Left lobe of liver (tissue), 2 donors: ENCODE measurements around the gene TLN1. TPM values are rescaled to one million over a fixed set of nuclear protein-coding genes. Genes with fewer than 3 reads are reported as not detected.

ENCODE experiments used
- ATAC-seq: fragments of 200-7000 bp; cut with Tn5 transposase; one replicate; pipeline ENCODE4 v1.9.1; 2020; ENCODE audit warnings: mild to moderate bottlenecking, moderate library complexity
- DNase-seq: peaks from one replicate; pipeline ENCODE4 v3.0.0-alpha.2; 2020; ENCODE audit warnings: low spot score
- total RNA-seq: library from RNA; stranded (reverse); gene quantifications from one replicate; pipeline ENCODE4 v1.2.1, GENCODE V29; 2021
- donor health status: DM: no; HTN: no; CAD: no; lungs with moderate emphysema.
- donor health status: DM: no; HTN: yes; CAD: no.

TLN1 gene
- total RNA-seq, 1 donor from 2014 or later: 107 TPM

DNA sequence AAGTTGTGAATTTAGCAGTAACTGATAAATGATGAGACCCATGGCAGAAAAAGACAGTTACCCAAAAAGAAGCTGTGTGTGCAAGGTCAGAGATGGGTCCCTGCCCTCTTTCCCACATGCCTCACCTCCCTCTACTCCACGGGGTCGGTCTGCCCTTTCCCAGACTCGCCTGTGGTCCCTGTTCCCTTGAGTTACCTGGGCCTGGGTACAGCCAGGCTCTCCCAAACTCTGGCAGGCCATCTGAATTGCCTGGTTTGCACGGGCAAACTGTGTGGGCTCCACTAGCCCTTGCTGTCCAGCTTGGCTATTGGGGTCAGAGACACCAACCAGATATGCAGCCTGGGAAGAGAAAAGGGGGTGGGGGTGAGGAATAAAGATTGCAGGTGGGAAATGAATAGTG, 23.8 kb downstream of the TLN1 start:
- no peak for ATAC-seq
- DNase-seq: no peak

DNA sequence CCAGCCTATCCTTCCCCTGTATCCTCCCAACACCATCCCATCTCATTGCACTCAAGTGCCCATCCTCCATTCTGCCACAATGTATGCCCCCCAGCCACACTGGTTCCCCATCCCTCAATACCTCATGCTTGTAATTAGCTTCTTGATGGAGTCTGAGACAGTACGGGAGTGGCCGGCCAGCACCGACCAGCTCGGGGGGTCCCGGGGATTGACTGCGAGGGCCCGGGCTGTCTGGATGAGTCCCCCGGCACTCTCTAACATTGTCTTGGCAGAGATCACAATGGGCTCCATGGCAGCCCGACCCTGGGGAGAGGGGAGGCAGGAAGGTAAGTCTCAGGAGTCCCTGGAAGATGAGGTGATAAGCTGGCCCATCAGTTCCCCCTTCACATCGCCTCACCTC, 25.0 kb downstream of the TLN1 start:
- ATAC-seq: no peak
- no peak for DNase-seq

DNA sequence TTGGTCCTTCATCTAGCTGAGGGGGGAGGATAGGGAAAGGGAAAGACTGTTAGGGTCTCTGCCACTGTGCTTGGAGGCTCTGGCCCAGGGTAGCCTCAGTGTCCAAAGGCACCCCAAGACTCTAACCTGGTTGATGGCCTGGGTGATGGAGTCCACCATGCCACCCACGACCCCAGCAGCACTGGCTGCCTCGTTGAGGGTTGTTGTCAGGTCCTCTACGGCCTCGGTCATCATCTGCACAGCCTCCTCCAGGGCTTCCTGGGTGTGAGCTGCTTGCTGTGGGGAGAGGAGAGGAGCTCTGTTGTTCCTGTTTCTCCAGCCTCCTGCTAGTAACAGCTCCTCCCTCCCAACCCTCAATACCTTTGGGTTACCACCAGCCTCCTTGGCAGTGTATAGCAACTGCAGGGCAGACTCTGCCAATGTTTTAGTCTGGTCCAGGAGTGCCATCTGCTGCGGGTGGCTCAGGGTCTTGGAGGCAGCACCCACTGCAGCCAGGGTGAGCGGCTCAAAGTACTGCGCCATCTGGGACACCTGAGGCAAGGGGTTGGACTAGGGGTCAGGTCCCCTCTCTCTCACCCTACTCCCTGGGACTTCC, 26.1 kb downstream of the TLN1 start:
- ATAC-seq (no peak), DNase-seq (no peak)

DNA sequence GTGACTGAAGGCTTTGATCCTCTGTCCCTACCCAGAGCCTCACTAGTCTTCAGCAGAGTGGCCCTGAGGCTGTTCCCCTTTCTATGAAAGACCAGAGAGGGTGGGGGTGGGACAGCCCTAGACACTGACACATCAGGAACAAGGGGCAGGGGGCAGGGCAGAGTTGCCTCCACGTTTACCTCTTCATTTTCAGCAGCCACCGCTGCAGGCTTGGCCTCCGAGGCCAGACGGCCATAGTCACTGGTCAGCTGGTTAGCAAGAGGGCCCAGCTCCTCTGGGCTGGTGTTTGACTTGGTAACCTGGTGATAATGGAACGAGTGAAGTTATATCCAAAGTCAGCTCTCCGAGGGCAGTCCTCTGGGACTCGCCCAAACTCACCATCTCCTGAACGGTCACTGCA, 26.6 kb downstream of the TLN1 start:
- ATAC-seq: no peak
- no peak for DNase-seq

DNA sequence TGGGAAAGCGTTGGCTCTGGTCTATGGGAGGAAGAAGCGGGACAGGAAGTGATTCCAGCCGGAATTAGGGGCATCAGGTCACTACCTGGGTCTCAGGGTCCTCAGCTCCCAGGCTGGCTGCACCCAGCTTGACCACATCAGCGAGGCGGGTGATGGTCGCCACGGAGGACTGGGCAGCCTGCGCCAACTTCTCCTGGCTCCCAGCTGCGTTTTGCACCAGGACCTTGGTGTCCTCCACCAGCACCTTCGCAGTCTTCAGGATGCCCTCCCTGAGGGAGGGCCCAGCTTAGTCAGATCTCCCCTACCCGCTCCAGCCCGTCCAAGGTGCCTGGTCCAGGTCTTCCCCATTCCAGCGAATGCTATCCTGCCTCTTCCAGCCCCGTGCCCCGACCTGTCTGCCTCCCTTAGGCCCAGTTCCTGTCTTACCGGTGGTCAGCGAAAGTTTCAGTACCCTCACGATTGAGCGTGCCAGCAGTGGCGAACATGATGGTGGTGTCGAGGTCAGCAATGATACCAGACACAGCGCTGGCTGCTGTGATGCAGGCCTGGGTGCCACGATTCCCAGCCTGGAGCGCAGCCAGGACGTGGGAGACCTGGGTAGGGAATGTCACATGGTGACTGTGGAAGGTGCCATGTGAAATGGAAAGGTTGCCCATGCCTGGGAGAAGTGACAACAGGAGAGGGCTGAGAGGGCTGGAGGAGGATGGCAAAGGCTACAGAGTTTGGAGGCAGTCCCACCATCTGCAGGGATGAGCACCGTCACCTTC, 27.9 kb downstream of the TLN1 start:
- ATAC-seq (no peak), DNase-seq (no peak)

DNA sequence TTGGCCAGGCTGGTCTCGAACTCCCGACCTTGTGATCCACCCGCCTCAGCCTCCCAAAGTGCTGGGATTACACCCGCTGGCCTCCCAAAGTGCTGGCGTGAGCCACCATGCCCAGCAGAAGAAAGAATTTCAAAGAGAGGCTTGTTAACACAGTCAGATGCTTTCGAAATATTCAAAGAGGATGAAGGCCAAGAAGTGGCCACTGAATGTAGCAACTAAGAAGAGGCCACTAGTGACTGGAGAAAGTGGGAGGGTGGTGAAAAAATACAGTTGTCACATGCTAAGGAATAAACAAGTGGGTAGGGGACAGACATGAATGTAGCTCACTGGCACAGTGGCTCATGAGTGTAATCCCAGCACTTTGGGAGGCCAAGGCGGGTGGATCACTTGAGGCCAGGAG, 29.3 kb downstream of the TLN1 start:
- DNase-seq: no peak
- no peak for ATAC-seq

DNA sequence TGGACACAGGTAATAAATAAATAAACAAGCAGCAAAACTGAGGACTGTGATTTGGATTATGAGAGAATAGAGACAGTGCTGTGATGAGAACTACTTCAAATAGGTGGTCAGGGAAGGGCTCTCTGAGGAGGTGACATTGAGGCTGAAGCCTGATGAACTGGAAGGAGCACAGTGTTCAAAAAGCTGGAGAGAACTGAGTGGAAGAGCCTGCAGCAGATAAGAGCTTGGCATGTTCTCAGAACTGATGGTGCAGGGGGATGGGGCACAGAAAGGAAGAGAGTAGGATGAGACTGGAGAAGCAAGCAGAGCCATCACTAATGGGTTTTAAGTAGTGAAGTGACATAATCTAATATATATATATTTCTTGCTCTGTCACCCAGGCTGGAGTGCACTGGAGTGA, 31.1 kb downstream of the TLN1 start:
- ATAC-seq (no peak), DNase-seq (no peak)

DNA sequence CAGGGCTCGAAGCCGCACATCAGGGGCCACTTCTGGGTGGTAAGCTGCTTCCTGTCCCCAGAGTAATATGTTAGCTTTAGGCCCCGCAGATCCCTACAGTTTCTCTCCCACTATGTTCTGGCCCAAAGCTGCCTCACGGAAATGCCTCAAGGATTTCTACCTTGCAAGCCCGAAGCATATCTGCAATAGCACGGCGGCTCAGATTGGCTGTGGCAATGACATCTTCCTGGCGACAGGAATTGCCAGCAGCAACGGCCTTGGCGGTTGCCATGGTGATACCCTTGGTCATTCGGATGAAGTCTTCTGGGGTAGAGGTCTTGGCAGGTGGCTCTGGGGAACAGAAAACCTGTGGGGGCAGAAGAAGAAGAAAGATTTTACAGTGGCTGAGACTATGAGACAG, 32.0 kb downstream of the TLN1 start:
- ATAC-seq (no peak), DNase-seq (no peak)

DNA sequence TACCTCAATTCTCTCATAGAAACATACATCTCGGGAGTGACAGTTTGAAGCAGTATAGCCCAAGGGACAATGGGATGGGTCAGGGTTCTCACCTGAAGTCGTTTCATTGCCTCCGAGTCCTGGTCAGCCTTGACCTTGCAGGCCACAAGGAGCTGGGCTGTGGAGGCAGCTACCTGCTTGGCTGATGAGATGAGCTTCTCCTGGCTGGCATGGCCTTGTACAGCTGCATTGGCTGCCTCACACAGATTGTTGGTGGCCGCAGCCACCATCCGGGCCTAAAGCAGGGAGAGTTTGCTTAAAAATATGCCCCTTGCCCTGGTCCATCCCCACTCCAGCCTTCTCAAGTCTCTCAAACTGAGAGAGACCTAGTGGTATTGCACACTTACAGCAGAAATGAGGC, 33.8 kb downstream of the TLN1 start:
- DNase-seq: no peak

DNA sequence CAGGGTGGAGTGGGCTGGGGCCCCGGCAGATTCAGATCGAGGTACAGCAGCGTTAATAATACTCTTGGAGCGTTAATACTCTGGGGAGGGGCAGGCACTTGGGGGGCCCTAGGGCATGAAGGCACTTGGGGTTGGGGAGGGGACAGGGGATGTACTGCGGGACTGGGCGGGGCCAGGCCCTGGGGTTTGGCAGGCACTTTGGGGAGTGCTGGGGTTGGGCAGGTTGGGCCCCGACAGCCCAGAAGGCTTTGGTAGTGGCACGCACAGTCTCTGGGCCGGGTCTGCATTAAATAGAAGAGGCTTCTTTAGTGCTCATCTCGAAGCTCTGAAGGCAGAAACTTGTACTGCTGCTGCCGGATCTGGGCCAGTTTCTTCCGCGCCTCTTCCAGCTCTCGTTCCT, 34.5 kb downstream of the TLN1 start:
- no peak for DNase-seq
- ATAC-seq: peak; percentile 5

More for the DNA sequence above, 33.8 kb downstream of the TLN1 start:
- ATAC-seq: no peak

DNA sequence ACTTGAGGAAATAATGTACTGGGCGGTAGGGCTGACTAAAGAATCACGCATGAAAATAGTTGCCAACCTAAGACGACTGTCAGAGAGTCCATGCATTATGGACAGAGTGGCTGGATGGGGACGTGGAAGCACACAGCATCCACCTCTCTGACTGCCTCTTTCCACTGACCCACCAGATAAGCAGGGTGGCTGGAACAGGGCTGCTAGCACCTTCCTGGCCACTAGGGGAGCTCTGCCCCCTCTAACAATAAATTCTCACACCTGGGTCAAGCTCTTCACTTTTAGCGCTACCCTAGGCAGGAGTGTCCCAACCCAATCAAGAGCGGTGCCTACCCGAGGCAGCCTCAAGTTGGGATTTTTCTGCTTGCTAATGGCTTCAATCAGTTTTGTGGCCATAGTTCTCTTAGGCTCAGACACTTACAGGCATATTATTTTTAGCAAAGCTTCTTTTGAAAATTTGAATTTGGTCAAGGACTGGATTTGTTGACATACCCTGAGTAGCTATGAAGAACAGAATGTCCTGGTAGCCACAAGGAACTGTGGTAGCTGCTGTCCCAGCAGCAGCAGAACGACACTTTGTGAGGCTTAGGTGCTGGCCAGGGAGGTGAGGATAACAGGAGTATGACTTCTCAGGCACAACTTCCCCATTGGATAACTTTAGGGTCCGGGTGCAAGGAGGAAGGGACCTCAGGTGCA, 35.3 kb downstream of the TLN1 start:
- ATAC-seq: peak; percentile 93
- DNase-seq: no peak

DNA sequence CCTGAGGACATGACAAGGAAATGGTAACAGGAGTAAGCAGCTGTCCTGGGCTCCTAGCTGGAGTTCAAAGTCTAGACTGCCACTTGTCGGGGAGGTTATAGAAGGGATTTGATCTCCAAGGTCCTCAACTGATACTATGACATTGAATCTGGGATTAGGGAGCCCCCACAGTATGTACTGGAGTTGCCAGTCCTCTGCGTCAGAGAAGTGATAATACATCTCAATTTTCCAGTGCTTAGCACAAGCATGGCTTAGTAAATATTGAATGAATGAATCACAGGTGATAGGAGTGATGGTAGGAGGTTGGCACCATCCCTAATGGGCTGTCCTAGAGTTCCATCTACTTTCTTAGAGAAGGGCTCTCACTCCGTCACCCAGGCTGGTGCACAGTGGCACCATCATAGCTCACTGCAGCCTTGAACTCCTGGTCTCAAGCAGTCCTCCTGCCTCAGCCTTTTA, 36.0 kb downstream of the TLN1 start:
- ATAC-seq (no peak), DNase-seq (no peak)

DNA sequence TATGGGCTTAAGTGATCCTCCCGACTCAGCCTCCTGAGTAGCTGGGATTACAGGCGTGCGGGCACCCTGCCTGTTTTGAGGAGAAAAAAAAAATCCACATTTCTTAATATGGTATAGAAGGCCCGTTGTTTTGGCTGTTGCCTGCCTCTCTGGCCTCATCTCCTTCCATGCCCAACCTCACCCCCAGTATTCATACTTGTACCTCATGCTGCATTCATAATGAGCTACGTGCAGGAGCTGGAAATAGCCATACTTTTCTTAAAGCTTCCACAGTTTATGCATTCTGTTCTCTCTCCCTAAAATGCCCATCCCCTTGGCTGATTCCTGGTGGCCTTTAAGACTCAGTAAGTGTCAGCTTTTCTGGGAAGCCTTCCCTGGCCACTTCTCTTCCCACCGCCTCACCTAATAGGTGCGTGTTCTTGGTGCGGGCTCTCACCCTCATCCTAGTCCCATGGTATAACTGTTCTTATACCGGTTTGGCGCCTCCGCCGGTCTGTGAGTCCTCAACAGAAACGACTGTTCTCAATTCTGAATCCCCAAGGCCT, 40.2 kb downstream of the TLN1 start:
- DNase-seq: no peak

DNA sequence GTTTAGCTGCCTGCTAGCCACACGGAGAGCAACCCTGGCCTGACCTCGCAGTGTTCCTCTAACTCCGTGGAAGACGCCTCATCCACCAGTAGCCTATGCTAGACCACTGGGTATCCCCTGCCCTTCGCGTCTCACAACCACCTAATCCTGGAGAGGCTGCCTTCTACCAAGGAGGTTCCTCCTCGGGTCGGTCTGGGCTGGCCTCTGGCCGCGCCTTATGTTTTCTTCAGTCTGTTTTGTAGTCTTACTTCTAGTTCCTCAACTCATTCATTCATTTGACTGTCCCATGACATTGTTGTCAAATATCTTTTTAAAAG, 40.7 kb downstream of the TLN1 start:
- ATAC-seq: no peak
- no peak for DNase-seq

More for the DNA sequence above, 40.2 kb downstream of the TLN1 start:
- ATAC-seq: no peak

DNA sequence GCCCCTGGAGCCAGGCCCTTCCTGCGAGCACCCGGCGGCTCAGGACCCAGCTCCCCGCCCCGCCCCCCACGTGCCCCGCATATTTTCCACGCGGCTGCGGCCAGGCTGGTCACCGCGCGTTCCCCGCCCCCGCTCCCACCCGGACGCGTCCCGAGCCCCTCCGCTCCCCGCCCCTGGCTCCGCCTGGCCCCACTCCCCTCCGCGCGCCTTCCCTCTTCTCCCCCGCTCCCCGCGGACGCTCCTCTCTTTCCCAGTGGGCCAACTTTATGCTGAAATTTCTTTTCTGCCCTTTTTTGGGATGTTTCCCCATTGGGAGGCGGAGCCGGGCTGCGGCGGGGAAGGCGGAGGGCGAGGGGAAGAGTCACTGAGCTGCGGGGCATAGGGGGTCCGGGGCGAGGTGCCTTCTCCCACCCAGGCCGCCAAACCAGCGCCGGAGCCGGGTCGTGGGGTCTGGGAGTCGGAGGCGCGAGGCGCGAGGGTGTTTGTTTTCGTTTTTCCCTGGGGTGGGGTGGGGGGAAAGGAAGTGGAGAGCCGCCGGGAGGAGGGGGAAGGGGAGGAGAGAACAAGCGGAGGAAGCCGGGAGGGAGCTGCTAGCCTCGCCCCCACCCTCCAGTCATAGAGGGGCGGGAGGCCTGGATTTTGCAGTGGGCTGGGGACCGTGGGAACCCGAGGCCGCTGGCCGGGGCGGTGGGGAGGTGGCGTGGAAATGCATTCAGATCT, 41.2 kb downstream of the TLN1 start:
- DNase-seq (no peak), ATAC-seq (peak; percentile 70)

DNA sequence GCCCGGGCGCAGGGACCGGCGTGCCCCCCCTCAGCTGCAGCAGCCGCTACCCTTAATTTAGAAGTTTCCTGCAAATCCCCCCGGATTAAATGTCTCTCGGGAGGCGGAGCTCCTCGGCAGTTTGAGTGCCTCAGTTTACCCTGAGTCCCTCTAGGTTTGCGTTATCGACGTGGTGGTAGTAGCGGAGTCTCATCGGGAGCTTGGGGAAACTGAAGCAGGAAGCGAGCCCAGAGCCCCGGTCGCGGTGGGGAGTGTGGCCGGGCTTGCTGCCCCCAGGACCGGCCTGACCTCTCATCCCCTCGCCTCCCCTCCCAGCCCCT, 41.7 kb downstream of the TLN1 start:
- ATAC-seq: no peak
- no peak for DNase-seq

DNA sequence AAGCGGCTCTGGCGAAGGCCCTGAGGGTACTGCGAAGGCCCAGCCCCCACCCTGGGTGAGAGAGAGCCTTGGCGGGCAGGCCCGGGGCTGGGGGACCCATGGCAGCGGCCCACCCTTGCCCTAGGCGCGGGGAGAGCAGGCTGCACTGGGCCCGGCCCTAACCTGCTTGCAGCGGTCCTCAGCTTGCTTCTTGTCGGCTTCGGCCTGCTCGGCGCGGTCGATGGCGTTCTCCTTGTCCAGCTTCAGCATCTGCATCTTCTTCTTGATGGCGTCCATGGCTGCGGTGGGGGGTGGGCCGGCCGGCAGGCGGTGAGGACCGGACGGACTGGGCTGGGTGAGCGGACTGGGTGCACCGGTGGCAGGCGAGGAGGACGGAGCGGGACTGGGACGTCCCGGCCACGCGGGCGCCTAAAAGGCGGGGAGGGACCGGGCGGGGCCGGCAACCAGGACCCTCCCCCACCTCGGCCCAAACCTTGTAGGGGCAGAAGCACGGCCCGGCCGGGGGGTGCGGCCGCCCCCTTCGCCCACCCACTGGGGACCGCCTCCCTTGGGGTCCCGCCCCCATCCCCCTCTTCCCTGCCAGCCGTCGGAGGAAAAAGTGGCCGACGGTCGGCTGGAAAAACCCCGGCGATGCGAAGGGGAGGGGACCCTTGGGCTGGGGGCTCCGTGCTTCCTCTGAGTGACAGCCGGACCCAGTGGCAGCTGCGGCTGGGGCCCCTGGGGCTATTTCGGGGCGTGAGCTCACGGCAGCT, 42.3 kb downstream of the TLN1 start, which contains the start of gene TPM2:
Gene TPM2, minus strand, starts transcription at position 384 of the 752 bp plus-strand sequence. Its CDS starts 108 bp downstream, at position 276.
- DNase-seq (no peak), ATAC-seq (peak; percentile 14)

DNA sequence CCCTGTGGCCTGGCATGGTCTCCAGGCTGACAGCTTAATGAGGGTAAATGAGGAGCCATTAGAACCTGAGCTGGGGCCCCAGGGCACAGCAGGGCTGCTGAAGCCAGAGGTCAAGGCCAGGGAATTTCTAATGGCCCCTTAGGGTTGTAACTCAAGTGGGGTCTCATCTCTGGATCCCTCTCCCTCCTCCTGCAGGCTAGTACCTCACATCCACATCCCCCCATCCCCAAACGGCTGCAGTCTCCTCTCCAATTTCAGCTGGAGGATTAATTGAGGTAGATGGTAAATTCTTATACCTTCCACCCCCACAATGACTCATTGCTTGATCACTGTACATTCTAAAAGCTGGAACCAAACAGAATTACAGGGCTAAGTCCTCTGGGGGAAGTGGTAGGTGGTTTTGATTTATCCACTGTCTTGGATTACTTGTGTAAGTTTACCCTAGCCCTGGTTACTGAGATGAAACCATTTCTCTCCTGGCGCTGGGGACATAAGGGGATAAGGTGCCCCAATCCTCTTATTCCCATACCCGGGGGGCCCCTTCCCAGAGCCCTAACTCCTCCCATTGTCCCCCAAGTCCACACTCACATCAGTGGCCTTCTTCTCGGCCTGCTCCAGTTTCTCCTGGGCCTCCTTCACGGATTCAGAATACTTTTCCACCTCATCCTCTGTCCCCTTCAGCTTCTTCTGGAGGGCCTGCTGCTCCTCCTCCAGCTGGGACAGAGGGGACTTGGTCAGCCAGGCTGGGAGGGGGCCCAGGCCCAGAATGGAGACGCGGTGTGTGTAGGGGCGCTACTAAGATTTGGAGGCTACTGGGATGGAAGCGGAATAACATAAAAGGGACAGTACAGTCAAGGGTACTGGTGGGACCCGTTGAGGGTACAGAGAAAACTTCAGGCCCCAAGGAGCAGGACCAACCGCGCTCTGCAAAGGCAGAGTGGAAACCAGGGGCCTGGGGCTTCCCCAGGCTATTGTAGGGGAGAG, 43.1 kb downstream of the TLN1 start:
- ATAC-seq (no peak), DNase-seq (no peak)

DNA sequence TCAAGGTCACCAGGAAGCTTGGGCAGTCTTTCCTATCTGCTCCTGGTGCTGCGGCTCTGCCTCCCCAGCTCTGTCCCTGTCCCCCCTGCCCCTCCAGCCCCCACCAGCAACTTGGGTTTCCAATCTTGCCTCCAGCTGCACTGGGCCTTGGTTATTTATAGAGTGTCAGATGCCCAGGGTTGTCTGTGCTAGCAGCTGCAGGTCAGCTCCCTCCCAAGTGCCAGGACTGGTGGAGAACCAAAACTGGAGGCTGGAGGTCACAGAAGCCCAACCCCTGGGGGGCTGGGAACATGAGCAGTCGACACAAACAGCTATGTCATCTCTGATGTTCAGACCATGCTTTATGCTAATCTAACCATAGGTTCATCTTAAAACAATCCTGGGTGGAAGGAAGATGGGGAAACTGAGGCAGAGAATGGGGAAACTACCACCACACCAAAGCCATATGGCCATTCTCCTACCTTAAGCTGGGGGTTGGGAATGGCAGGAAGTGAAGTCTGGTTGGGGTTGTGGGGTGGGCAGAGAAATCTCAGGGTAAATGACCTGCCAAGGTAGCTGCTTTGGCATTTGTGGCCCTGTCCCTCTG, 43.9 kb downstream of the TLN1 start:
- DNase-seq: no peak
- no peak for ATAC-seq
